SIG-M5 treated with dmso at 0.1 percent for 504 hours (cell line): Measurements from ENCODE around the gene IP6K3.

Source experiments
- DNase-seq: peaks from one replicate; lab custom pipeline; 2025; ENCODE audit not compliant: unreplicated experiment; lab: John Stamatoyannopoulos, UW

IP6K3 gene

GRCh38 chr6:33759887-33760629 lies 13.4 kb upstream of the IP6K3 start:
- no peak for DNase-seq

- DNase-seq = no peak
Observed at GRCh38 chr6:33758815-33759216, 12.1 kb upstream of the IP6K3 start.

- no peak for DNase-seq
Observed at GRCh38 chr6:33757906-33758305, 11.2 kb upstream of the IP6K3 start.

GRCh38 chr6:33757113-33757512 lies 10.4 kb upstream of the IP6K3 start:
- DNase-seq = no peak

GRCh38 chr6:33756211-33756954 lies 9.7 kb upstream of the IP6K3 start:
- DNase-seq = no peak

GRCh38 chr6:33755070-33755869 lies 8.6 kb upstream of the IP6K3 start:
- no peak for DNase-seq

- no peak for DNase-seq
Observed at GRCh38 chr6:33754222-33754621, 7.5 kb upstream of the IP6K3 start.

GRCh38 chr6:33752646-33753015 lies 5.9 kb upstream of the IP6K3 start:
- no peak for DNase-seq

- no peak for DNase-seq
Observed at GRCh38 chr6:33751771-33752645, 5.3 kb upstream of the IP6K3 start.

- DNase-seq = no peak
Observed at GRCh38 chr6:33750244-33750991, 3.7 kb upstream of the IP6K3 start.

GRCh38 chr6:33749401-33749800 lies 2.7 kb upstream of the IP6K3 start:
- DNase-seq = no peak

GRCh38 chr6:33748841-33749240 lies 2.1 kb upstream of the IP6K3 start:
- DNase-seq = no peak

GRCh38 chr6:33747823-33748222 lies 1.1 kb upstream of the IP6K3 start:
- no peak for DNase-seq

GRCh38 chr6:33746036-33746600 lies 587 bp downstream of the IP6K3 start:
- no peak for DNase-seq

GRCh38 chr6:33745548-33745947 lies 1.2 kb downstream of the IP6K3 start:
- DNase-seq = no peak

GRCh38 chr6:33744895-33745546 lies 1.7 kb downstream of the IP6K3 start:
- DNase-seq = no peak

GRCh38 chr6:33744001-33744848 lies 2.5 kb downstream of the IP6K3 start:
- peak; percentile 64 for DNase-seq

GRCh38 chr6:33742837-33743236 lies 3.9 kb downstream of the IP6K3 start:
- no peak for DNase-seq
